Spleen (tissue), 7 donors: ENCODE results near the gene THAP7.

ENCODE experiments used
- POLR2A ChIP-seq, 3 donors: fragments of 450-650 bp; IDR thresholded peaks; one replicate each; pipeline ENCODE4 v1.5.1; 2017; ENCODE audit warnings: antibody characterized with exemption in 3 of 3, mild to moderate bottlenecking in 1 of 3
- TF ChIP-seq, protein P1 (sequence below), 11 experiments: fragments of 200-600 bp in 7 of 11; fragments of 450-650 bp in 4 of 11; sonication (generic) in 4 of 11; IDR thresholded peaks in 8 of 11; conservative IDR thresholded peaks in 3 of 11; 1 replicate in 7 of 11; 2 replicates in 4 of 11; pipeline versions ENCODE4 v1.4.0 to v1.8.0; 2016 to 2021; ENCODE audit warnings: antibody characterized with exemption in 11 of 11, inconsistent platforms in 4 of 11, mild to moderate bottlenecking in 1 of 11
- donor health status: DM: no; HTN: no; CAD: no; lungs with moderate emphysema.
- donor health status: DM: no; HTN: no; CAD: no.
- donor health status: DM: no; HTN: no; CAD: no.

DNA sequence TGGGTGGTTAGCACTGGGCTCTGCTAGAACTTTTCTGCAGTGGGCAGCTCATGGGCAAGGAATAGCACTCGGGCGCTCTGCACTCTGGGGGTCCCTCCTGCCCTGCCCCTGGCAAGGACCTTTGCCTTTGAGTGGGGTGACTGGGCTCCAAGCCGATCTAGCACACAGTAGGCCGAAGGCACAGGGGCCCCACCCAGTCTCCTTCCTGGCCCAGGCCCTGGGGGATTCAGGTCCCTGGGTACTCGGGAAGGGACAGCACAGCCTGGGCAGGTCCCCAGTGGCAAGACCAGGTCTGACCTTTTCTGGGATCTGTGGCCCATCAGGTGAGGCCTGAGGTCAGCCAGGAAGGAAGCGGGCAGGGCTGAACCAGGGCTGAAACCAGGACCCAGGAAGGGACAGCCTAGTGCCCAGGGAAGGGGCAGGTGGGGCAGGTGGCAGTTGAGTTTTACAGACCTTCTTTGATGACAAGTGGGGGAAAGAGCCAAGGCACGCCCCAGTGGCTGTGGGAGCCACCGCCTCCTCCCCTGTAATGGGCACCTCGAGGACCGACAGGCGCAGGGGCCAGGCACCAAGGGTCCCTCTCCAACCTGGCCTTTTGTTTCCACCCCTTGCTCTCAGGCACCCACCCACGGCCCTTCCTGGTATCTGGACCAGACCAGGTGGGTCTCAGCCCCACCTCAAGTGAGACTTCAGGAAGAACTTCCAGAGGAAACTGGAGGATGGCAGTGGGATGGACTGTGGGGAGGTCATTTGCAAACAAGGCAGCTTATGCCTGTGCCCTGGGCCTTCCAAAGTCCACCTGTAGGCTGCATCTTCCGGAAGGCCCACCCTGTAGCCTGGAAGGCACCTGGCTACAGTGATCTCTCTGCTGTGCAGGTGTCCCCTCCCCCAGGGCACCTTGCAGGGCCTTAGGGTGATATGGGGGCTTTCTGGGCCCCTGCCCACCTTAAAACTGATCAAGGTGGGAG is 35.7 kb downstream of the THAP7 start:
- TF ChIP-seq, protein P1, sequence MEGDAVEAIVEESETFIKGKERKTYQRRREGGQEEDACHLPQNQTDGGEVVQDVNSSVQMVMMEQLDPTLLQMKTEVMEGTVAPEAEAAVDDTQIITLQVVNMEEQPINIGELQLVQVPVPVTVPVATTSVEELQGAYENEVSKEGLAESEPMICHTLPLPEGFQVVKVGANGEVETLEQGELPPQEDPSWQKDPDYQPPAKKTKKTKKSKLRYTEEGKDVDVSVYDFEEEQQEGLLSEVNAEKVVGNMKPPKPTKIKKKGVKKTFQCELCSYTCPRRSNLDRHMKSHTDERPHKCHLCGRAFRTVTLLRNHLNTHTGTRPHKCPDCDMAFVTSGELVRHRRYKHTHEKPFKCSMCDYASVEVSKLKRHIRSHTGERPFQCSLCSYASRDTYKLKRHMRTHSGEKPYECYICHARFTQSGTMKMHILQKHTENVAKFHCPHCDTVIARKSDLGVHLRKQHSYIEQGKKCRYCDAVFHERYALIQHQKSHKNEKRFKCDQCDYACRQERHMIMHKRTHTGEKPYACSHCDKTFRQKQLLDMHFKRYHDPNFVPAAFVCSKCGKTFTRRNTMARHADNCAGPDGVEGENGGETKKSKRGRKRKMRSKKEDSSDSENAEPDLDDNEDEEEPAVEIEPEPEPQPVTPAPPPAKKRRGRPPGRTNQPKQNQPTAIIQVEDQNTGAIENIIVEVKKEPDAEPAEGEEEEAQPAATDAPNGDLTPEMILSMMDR (IDR thresholded peaks at IDR 0.05 in 8 of 11, conservative IDR thresholded peaks at IDR 0.05 in 3 of 11) = no peak
- no peak for TF ChIP-seq POLR2A (IDR thresholded peaks at IDR 0.05)
